Tibial artery (tissue), 4 donors: ENCODE data around the gene PHF5A.
A peak's percentile ranks its signal among the peaks of the same experiment; 100 is the strongest.
"Not testable (repeated sequence)": the region's sequence is repeated elsewhere in the genome, so short reads cannot be mapped to it uniquely, and the experiment has no call there.

ENCODE experiments used
- DNase-seq, 2 donors: peaks; one replicate each; pipeline ENCODE4 v3.0.0-alpha.2; 2019
- H3K27ac ChIP-seq, 2 donors: fragments of 200-600 bp; sonication (generic) in 1 of 2; 1 replicate in 1 of 2; 2 replicates in 1 of 2; pipeline ENCODE4 v1.5.1; 2018 to 2019; ENCODE audit warnings: mild to moderate bottlenecking in 1 of 2
- H3K27me3 ChIP-seq, 2 donors: fragments of 200-600 bp; sonication (generic) in 1 of 2; one replicate each; pipeline versions ENCODE4 v1.5.1 to v1.6.0; 2016 to 2019
- H3K36me3 ChIP-seq, 3 donors: fragments of 200-600 bp; sonication (generic) in 2 of 3; one replicate each; pipeline ENCODE4 v1.5.1; 2016 to 2019; ENCODE audit warnings: mild to moderate bottlenecking in 2 of 3
- H3K4me1 ChIP-seq, 4 donors: fragments of 200-600 bp; sonication (generic) in 2 of 4; 1 replicate in 3 of 4; 2 replicates in 1 of 4; pipeline ENCODE4 v1.5.1; 2016 to 2019
- H3K4me3 ChIP-seq, 2 donors: fragments of 200-600 bp; sonication (generic) in 1 of 2; 1 replicate in 1 of 2; 2 replicates in 1 of 2; pipeline ENCODE4 v1.5.1; 2018 to 2019; ENCODE audit warnings: mild to moderate bottlenecking in 2 of 2
- H3K9me3 ChIP-seq, 3 donors: fragments of 200-600 bp; sonication (generic) in 1 of 3; one replicate each; pipeline ENCODE4 v1.5.1; 2016 to 2019
- intact Hi-C: fragments of 100-400 bp; cut with DNase I; formaldehyde crosslinking; loops from one replicate; pipeline ENCODE4 v1.15.0; 2023; ENCODE audit warnings: low total_unique reads
- TF ChIP-seq, protein P1 (sequence below), 2 experiments: fragments of 200-600 bp in 1 of 2; fragments of 450-650 bp in 1 of 2; IDR thresholded peaks; one replicate each; pipeline ENCODE4 v1.5.1; 2017 to 2019; ENCODE audit warnings: antibody characterized with exemption in 2 of 2, mild to moderate bottlenecking in 1 of 2, moderate library complexity in 1 of 2

PHF5A gene

DNA sequence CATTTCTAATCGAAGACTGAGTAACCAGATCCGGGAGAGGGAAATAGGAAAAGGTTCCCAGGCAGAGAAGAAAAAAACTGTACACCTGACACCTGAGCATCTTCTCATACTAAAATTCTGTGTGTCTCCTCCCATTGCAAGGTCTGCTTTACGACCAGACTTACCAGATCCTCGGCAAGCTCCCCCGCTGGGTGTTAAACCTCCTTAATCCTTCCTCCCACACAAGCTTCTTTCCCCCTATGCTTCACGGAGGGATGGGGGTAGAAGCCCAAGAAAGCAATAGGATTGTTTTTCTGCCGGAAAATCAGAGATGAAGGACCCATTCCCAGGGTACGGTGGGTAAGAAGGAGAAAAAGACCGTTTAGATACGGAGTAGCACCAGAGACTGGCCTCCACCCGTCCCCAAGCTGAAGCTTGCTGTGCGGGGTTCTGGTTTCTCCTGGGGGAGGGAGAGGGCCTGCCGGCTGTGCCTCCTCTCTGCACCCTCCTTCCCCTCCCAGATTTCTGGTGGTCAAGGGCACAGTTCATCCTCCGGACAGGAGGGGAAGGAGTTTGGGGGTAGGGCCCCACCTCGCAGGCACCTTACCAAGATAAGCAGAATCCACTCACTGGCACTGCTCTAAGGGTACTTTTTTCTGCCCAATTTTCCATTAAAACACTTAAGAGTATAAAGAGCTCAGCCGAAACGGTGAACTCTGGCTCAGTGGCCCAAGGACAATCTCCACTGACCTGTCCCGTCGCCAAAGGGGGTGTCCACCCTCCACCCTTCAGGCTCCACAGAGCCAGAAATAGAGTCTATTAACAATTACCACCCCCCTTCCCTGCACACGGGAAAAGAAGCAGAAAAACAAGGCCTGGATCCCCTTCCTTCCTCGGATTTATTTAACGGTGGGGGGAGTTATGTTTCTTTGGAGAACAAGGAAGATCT is 23.1 kb downstream of the PHF5A start:
- Histone ChIP-seq H3K27me3 (no peaks in the 10 kb centered on the region), H3K4me3 (peak overlapping the region; percentile 88 to 95), H3K27ac (peak overlapping the region; percentile 95 to 98), H3K36me3 (peaks cover 14 to 30% (median 20%) of the 10 kb centered on the region in 3 donors), H3K4me1 (peaks cover 4 to 44% (median 24%) of the 10 kb centered on the region in 4 donors), H3K9me3 (no peaks in the 10 kb centered on the region)
- TF ChIP-seq, protein P1, sequence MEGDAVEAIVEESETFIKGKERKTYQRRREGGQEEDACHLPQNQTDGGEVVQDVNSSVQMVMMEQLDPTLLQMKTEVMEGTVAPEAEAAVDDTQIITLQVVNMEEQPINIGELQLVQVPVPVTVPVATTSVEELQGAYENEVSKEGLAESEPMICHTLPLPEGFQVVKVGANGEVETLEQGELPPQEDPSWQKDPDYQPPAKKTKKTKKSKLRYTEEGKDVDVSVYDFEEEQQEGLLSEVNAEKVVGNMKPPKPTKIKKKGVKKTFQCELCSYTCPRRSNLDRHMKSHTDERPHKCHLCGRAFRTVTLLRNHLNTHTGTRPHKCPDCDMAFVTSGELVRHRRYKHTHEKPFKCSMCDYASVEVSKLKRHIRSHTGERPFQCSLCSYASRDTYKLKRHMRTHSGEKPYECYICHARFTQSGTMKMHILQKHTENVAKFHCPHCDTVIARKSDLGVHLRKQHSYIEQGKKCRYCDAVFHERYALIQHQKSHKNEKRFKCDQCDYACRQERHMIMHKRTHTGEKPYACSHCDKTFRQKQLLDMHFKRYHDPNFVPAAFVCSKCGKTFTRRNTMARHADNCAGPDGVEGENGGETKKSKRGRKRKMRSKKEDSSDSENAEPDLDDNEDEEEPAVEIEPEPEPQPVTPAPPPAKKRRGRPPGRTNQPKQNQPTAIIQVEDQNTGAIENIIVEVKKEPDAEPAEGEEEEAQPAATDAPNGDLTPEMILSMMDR (IDR thresholded peaks at IDR 0.05), result no peak
- intact Hi-C loops, result loop anchor here (5.0 kb wide), 1 partner anchor 37 kb away; no protein-coding TSS in a partner anchor
- DNase-seq, result no peak

DNA sequence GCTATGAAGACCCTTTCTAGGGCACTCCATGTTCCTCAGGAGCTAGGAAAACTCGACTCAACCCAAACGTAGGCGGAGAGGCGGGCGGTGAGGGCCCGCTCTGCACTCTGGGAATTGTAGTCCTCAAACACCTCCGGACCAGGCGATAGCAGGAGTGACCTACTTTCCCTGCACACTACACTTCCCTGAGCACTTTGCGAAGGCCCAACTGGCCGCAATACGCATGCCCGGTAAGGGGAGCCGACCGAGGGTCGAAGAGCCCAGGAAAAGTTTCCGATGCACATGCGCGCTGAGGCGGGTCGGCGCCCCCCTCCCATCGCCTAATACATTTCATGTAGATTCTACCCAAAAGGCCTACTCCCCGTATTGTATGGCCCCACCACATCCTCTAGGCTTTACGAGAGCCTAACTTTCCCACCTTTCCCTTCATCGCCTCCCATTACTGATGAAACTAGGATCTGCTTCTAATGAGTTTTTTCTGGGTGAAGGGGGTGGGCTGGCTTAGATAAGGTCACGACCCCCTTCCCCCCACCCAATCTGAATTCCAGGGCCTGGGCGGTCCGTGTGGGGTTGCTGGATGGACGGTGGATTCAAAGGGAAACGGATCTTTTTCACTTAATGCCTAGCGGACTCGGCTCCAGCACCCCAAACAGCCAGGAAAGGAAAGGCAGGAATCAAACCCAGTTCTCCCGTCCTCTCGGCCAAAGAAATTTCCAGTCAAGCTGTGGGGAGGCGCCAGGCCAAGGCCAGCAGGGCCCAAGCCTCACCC is 23.9 kb downstream of the PHF5A start:
- intact Hi-C loops, result loop anchor here (5.0 kb wide), 1 partner anchor 38 kb away; no protein-coding TSS in a partner anchor
- Histone ChIP-seq H3K27me3 (no peaks in the 10 kb centered on the region), H3K4me3 (peak overlapping the region; percentile 88 to 95), H3K9me3 (no peaks in the 10 kb centered on the region), H3K4me1 (peaks cover 4 to 52% (median 30%) of the 10 kb centered on the region in 4 donors), H3K27ac (peak overlapping the region; percentile 95 to 98), H3K36me3 (peaks cover 14 to 34% (median 22%) of the 10 kb centered on the region in 3 donors)
- DNase-seq, result peak; percentile 92 to 95
- TF ChIP-seq, protein P1 (IDR thresholded peaks at IDR 0.05), result peak in 1 of 2 experiments; percentile 6

DNA sequence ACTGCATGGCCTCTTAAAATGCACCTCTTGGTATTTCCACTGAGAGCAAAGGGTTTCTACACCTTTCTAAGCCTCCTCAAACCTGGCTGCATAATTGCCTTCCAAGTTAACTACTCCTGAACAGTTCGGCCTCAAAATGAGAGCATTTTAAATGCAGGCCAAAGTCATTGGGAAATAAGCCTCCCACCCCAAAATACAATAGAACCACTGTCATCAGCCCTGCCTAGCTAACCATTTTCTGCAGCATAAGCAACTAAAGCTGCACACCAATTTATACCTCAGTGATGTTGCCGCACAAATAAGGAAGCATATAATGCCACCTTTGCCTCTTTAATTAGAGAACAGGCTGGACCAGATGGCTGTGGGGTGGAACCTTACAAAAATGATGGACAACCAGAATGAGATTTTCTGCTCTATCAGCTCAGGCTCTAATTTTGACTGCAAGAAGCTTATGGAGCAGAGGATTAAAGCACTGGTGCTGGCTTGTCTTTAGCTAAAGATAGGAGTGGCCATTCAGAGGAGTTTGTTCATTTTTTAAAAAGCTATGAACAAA is 26.2 kb downstream of the PHF5A start:
- no peaks in the 10 kb centered on the region for H3K27me3 ChIP-seq
- H3K9me3 ChIP-seq, result no peaks in the 10 kb centered on the region
- peak overlapping the region in 1 of 2 donors; percentile 22 for H3K27ac ChIP-seq
- peak overlapping the region in 1 of 2 donors; percentile 1 for H3K4me3 ChIP-seq
- TF ChIP-seq, protein P1 (IDR thresholded peaks at IDR 0.05), result no peak
- peaks cover 4 to 64% (median 39%) of the 10 kb centered on the region in 4 donors for H3K4me1 ChIP-seq
- H3K36me3 ChIP-seq, result peaks cover 17 to 42% (median 32%) of the 10 kb centered on the region in 3 donors
- DNase-seq, result no peak
- intact Hi-C loops, result no loop called here

DNA sequence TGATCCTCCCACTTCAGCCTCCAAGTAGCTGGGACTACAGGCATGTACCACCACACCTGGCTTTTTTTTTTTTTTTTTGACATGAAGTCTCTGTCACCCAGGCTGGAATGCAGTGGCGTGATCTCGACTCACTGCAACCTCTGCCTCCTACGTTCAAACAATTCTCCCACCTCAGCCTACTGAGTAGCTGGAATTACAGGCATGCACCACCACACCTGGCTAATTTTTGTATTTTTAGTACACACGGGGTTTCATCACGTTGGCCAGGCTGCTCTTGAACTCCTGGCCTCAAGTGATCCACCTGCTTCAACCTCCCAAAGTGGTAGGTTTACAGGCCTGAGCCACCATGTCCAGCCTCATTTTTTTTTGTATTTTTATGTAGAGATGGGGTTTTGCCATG is 28.0 kb downstream of the PHF5A start:
- H3K9me3 ChIP-seq, H3K4me3 ChIP-seq, H3K27me3 ChIP-seq, intact Hi-C loops, DNase-seq: not testable (repeated sequence)
- H3K36me3 ChIP-seq, result peaks cover 35 to 61% (median 51%) of the 10 kb centered on the region in 3 donors
- H3K4me1 ChIP-seq, result peaks cover 4 to 82% (median 51%) of the 10 kb centered on the region in 4 donors
- H3K27ac ChIP-seq, result peak overlapping the region in 1 of 2 donors; percentile 38

DNA sequence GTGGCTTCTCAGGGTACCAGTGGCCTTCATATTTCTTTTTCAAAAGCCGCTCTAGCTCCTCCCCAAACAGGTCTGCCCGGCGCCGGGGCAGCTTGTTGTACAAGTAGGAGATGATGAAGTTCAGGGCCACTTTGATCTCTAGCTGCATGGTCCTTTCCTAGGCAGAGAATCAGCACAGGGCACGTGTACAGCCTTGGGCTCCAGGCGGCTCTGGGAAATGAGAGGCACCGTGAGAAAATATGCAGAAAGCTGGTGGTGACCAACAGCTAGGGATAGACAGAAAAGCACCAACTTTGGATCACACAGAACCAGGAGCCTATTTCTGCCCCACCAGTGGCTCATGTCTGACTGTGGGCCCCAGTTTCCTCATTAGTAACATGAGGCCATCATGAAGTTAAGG is 31.3 kb downstream of the PHF5A start:
- TF ChIP-seq, protein P1 (IDR thresholded peaks at IDR 0.05), result no peak
- no peak overlapping the region for H3K4me3 ChIP-seq
- H3K27ac ChIP-seq, result peak overlapping the region in 1 of 2 donors; percentile 3
- no peaks in the 10 kb centered on the region for H3K27me3 ChIP-seq
- DNase-seq, result no peak
- H3K36me3 ChIP-seq, result peaks cover 54 to 76% (median 69%) of the 10 kb centered on the region in 3 donors
- H3K9me3 ChIP-seq, result no peaks in the 10 kb centered on the region
- H3K4me1 ChIP-seq, result peaks cover 0 to 96% (median 56%) of the 10 kb centered on the region in 4 donors
- intact Hi-C loops, result no loop called here
